ENCODE data around the gene DLGAP3.

- no peak for TF ChIP-seq GLIS3 (CRISPR knock-in tag; IDR thresholded peaks at IDR 0.05)
- no peak for TF ChIP-seq CSDC2 (CRISPR knock-in tag; IDR thresholded peaks at IDR 0.05)
- no peak for TF ChIP-seq RARB (CRISPR knock-in tag; IDR thresholded peaks at IDR 0.05)
- no peak for TF ChIP-seq ESRRG (CRISPR knock-in tag; IDR thresholded peaks at IDR 0.05)
- TF ChIP-seq ZFP3 (CRISPR knock-in tag; IDR thresholded peaks at IDR 0.05): no peak
- TF ChIP-seq ZFP30 (CRISPR knock-in tag; IDR thresholded peaks at IDR 0.05): no peak
- TF ChIP-seq PATZ1 (CRISPR knock-in tag; IDR thresholded peaks at IDR 0.05; ENCODE audit: borderline replicate concordance): no peak
- TF ChIP-seq OSR1 (CRISPR knock-in tag; IDR thresholded peaks at IDR 0.05): no peak
- no peak for TF ChIP-seq ARNTL (CRISPR knock-in tag; IDR thresholded peaks at IDR 0.05; ENCODE audit: borderline replicate concordance, low read depth)
- TF ChIP-seq CREB5 (CRISPR knock-in tag; IDR thresholded peaks at IDR 0.05; ENCODE audit: low read depth): no peak
- no peak for TF ChIP-seq ISL1 (CRISPR knock-in tag; IDR thresholded peaks at IDR 0.05)
- no peak for TF ChIP-seq POU6F1 (CRISPR knock-in tag; IDR thresholded peaks at IDR 0.05; ENCODE audit: borderline replicate concordance, low read depth)
- no peak for TF ChIP-seq CSRNP3 (CRISPR knock-in tag; IDR thresholded peaks at IDR 0.05)
Measured at GRCh38 chr1:34904236-34905097, 25.0 kb downstream of the DLGAP3 start.
